GM13977 (cell line): ENCODE data around the gene TLR2.
A peak's percentile ranks its signal among the peaks of the same experiment; 100 is the strongest.

Experiments used
- DNase-seq: peaks from one replicate; pipeline ENCODE4 v3.0.0; 2012; ENCODE audit warnings: low spot score
- CTCF ChIP-seq: IDR thresholded peaks from 2 replicates; pipeline ENCODE4 v1.5.1; 2012; ENCODE audit warnings: mild to moderate bottlenecking, control low read depth; ENCODE audit not compliant: insufficient read depth; ENCODE audit errors: extremely low read depth, missing control alignments
- in situ Hi-C: fragments of 300-500 bp; cut with MboI; formaldehyde crosslinking; loops from one replicate; pipeline ENCODE4 v1.12.0; 2022; ENCODE audit warnings: low sequenced_read_pairs, low pct_unique_long_range_greater_than_20kb, mixed read lengths, inconsistent platforms; ENCODE audit not compliant: unreplicated experiment

The TLR2 gene

GRCh38 chr4:153684182-153684970, at the start of gene TLR2:
TSS of gene TLR2 (plus strand) at chr4:153684280. CDS start at chr4:153702908, 18,628 bp downstream.
- in situ Hi-C loops, result no loop called here
- peak; percentile 82 for DNase-seq
- TF ChIP-seq CTCF, result no peak

GRCh38 chr4:153634738-153635353, 49.2 kb upstream of the TLR2 start:
- in situ Hi-C loops, result loop anchor here (10.0 to 25.0 kb wide), 3 partner anchors 120 to 498 kb away; partner anchors contain the start of gene MND1
- peak; percentile 42 for TF ChIP-seq CTCF
- DNase-seq, result no peak

DNA sequence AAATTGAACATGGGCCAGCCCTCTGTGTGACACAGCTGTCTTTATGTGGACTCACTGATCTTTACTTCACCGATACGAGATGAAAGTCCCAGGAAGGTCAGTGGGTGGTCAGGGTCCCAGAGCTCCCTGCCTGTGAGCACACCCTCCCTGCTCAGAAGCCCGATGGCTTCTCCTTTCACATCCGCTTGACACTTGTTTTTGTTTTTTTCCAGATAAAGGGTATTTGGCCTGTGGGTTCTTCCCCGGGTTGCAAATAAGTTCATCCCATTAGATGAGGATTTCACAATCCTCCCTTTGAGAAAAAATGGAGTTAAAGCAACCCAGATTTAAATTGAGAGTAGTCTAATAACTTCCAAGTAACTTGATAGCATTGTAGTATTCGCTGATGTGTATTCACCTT, 48.2 kb upstream of the TLR2 start:
- in situ Hi-C loops, result loop anchor here (10.0 to 25.0 kb wide), 3 partner anchors 119 to 499 kb away; partner anchors contain the start of gene MND1
- DNase-seq, result no peak
- TF ChIP-seq CTCF, result no peak

DNA sequence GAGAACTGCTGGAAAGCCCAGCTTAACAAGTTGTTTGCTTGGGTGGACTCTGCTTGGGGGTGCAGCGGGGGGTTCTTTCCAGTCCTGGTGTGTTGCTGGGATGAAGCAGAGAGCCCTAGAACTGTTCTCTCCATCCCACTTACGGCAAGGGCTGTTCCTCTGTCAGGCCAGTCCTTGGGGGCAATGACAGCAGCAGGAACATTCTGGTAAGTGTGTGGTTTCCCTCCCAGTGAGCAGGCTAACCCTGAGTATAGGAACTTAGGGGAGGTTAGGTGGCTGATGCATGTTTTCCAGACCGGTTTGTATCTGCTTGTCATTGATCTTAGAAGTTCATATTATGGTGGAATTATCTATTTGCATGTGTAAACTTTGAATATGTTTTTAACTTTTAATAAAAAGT, 46.9 kb upstream of the TLR2 start:
- in situ Hi-C loops, result loop anchor here (10.0 to 25.0 kb wide), 3 partner anchors 118 to 500 kb away; partner anchors contain the start of gene MND1
- no peak for DNase-seq
- no peak for TF ChIP-seq CTCF

DNA sequence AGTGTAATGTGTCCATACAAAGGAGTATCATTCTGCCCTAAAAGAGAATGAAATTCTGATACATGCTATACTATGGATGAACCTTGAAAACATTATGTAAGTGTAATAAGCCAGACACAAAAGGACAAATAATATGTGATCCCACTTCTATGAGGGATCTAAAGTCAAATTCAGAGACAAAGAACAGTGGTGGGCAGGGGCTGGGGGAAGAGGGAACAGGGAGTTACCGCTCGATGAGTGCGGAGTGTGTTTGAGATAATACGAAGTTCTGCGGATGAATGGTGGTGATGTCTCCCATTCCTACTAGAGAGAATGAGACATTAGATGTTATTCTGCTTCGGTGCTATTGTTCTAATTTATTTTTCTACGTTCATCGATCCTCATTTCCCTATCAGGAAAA, 46.1 kb upstream of the TLR2 start:
- in situ Hi-C loops, result loop anchor here (10.0 to 25.0 kb wide), 3 partner anchors 117 to 501 kb away; partner anchors contain the start of gene MND1
- TF ChIP-seq CTCF, result no peak
- DNase-seq, result no peak

DNA sequence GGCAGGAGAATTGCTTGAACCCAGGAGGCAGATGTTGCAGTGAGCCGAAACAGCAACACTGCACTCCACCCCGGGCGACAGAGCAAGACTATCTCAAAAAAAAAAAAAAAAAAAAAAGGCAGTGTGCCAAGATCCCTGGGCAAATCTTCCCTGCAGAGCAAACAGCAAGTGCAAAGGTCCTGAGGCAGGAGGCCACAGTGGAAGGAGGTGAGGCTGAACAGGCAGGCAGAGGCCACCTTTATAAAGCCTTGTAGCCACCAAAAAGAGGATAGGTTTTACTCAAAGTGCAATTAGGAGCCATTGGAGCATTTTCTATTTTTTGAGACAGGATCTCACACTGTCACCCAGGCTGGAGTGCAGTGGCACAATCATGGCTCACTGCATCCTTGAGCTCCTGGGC, 45.1 kb upstream of the TLR2 start:
- no peak for TF ChIP-seq CTCF
- in situ Hi-C loops, result loop anchor here (10.0 to 25.0 kb wide), 3 partner anchors 116 to 502 kb away; partner anchors contain the start of gene MND1
- no peak for DNase-seq
